Endothelial cell of umbilical vein (primary cell): ENCODE measurements around the gene CHN2. TPM values are rescaled to one million over a fixed set of nuclear protein-coding genes. Genes with fewer than 3 reads are reported as not detected.

Experiments
- BruUV-seq: library from RNA; stranded (reverse); fragments of 400-500 nt; replicated peaks from 2 replicates; lab custom pipeline; 2021; lab: Mats Ljungman, UMichigan
- CTCF ChIA-PET: fragments of 300-600, 350-600 bp; sonication (Branson Sonifier 250); formaldehyde crosslinking; loops from one replicate; lab custom pipeline; 2021; ENCODE audit warnings: antibody characterized with exemption, inconsistent platforms; lab: Charles Lee
- POLR2A ChIA-PET: fragments of 300-600, 350-600 bp; sonication (Branson Sonifier 250); formaldehyde crosslinking; loops from one replicate; lab custom pipeline; 2021; ENCODE audit warnings: antibody characterized with exemption, inconsistent platforms; lab: Charles Lee
- DNase-seq: peaks from one replicate; pipeline ENCODE4 v3.0.0-alpha.2; 2011; ENCODE audit warnings: low read depth, low spot score
- FAIRE-seq: peaks from 2 replicates; lab custom pipeline; 2011; peaks lifted over from hg19 to GRCh38; lab: Jason Lieb, UNC
- H2AFZ ChIP-seq: 2 replicates; pipeline ENCODE4 v1.6.0; 2012; ENCODE audit warnings: low read depth, low read length, control low read depth, inconsistent platforms
- H3K27ac ChIP-seq: 2 replicates; pipeline ENCODE4 v1.5.1; 2011; ENCODE audit warnings: low read depth, mild to moderate bottlenecking, control low read depth, low read length, moderate library complexity; ENCODE audit not compliant: insufficient read depth
- H3K27me3 ChIP-seq, 2 experiments: 2 replicates each; pipeline versions ENCODE4 v1.6.0 to v1.6.1; 2011; ENCODE audit warnings: low read length in 2 of 2, mixed read lengths in 1 of 2; ENCODE audit not compliant: control insufficient read depth in 2 of 2, insufficient read depth in 2 of 2
- H3K36me3 ChIP-seq, 2 experiments: 2 replicates in 1 of 2; 3 replicates in 1 of 2; pipeline ENCODE4 v1.5.1; 2011; ENCODE audit warnings: low read length in 2 of 2, mild to moderate bottlenecking in 1 of 2, moderate library complexity in 1 of 2; ENCODE audit not compliant: control insufficient read depth in 2 of 2, insufficient read depth in 2 of 2; ENCODE audit errors: extremely low read depth in 1 of 2
- H3K4me1 ChIP-seq: 3 replicates; pipeline ENCODE4 v1.5.1; 2011; ENCODE audit warnings: mild to moderate bottlenecking, low read length; ENCODE audit not compliant: control insufficient read depth, insufficient read depth; ENCODE audit errors: extremely low read depth
- H3K4me2 ChIP-seq: 2 replicates; pipeline ENCODE4 v1.6.1; 2011; ENCODE audit warnings: low read length, control low read depth, mixed read lengths; ENCODE audit not compliant: insufficient read depth
- H3K4me3 ChIP-seq, 3 experiments: fragments of 200-600 bp in 1 of 3; sonication (generic), shearing (Covaris generic) in 1 of 3; replicated peaks in 1 of 3; 2 replicates each; pipeline ENCODE4 v1.5.1; 2011 to 2016; ENCODE audit warnings: control low read depth in 3 of 3, low read length in 3 of 3, mild to moderate bottlenecking in 2 of 3, inconsistent platforms in 1 of 3, low read depth in 1 of 3, moderate library complexity in 1 of 3; ENCODE audit not compliant: insufficient read depth in 1 of 3
- H3K79me2 ChIP-seq: 2 replicates; pipeline ENCODE4 v1.6.0; 2012; ENCODE audit warnings: low read length, inconsistent platforms; ENCODE audit not compliant: control insufficient read depth, insufficient read depth
- H3K9ac ChIP-seq: replicated peaks from 2 replicates; pipeline ENCODE3; 2011; ENCODE audit warnings: low read length, control low read depth; ENCODE audit not compliant: insufficient read depth; ENCODE audit errors: extremely low read depth
- H3K9me1 ChIP-seq: replicated peaks from 3 replicates; pipeline ENCODE4 v1.6.0; 2011; ENCODE audit warnings: mild to moderate bottlenecking, low read length; ENCODE audit not compliant: control insufficient read depth, insufficient read depth; ENCODE audit errors: extremely low read depth
- H3K9me3 ChIP-seq: replicated peaks from 2 replicates; pipeline ENCODE4 v1.5.1; 2012; ENCODE audit warnings: low read length, inconsistent platforms; ENCODE audit not compliant: control insufficient read depth, insufficient read depth
- H4K20me1 ChIP-seq: replicated peaks from 2 replicates; pipeline ENCODE3; 2011; ENCODE audit warnings: mild to moderate bottlenecking, low read length; ENCODE audit not compliant: control insufficient read depth, insufficient read depth; ENCODE audit errors: extremely low read depth
- CTCF ChIP-seq, 2 donors: IDR thresholded peaks; 1 replicate in 1 of 2; 2 replicates in 1 of 2; pipeline ENCODE4 v1.5.1; 2011; ENCODE audit warnings: low read length in 2 of 2, mild to moderate bottlenecking in 2 of 2, moderate library complexity in 2 of 2, control low read depth in 1 of 2, inconsistent platforms in 1 of 2, low read depth in 1 of 2; ENCODE audit not compliant: insufficient read depth in 1 of 2; ENCODE audit errors: extremely low read depth in 1 of 2
- EZH2 ChIP-seq: IDR thresholded peaks from 2 replicates; pipeline ENCODE4 v1.6.1; 2012; ENCODE audit warnings: borderline replicate concordance, low read depth, mild to moderate bottlenecking, moderate library complexity, low read length, inconsistent platforms; ENCODE audit not compliant: severe bottlenecking
- GATA2 ChIP-seq: IDR thresholded peaks from 2 replicates; pipeline ENCODE4 v1.7.0; 2011; ENCODE audit warnings: low read depth, mild to moderate bottlenecking, moderate library complexity, mixed read lengths, low read length; ENCODE audit not compliant: insufficient read length, insufficient read depth
- MAX ChIP-seq: IDR thresholded peaks from 2 replicates; pipeline ENCODE4 v1.6.1; 2011; ENCODE audit not compliant: insufficient read depth, insufficient read length
- MYC ChIP-seq: IDR thresholded peaks from one replicate; pipeline ENCODE4 v1.6.1; 2011; ENCODE audit warnings: mild to moderate bottlenecking, low read depth, low read length
- POLR2AphosphoS5 ChIP-seq: IDR thresholded peaks from 2 replicates; pipeline ENCODE4 v1.6.1; 2012; ENCODE audit warnings: low read depth, mild to moderate bottlenecking, control low read depth, low read length, moderate library complexity; ENCODE audit not compliant: insufficient read depth
- dilution Hi-C: fragments of 300-500 bp; cut with MboI; formaldehyde crosslinking; loops from one replicate; pipeline ENCODE4 v1.15.0; 2019; ENCODE audit warnings: low sequenced_read_pairs; ENCODE audit not compliant: extremely low pct_ligation_motif_present
- intact Hi-C: fragments of 100-400 bp; cut with micrococcal nuclease; formaldehyde crosslinking; loops from one replicate; pipeline ENCODE4 v1.10.0; 2022
- polyA plus RNA-seq, 4 experiments: library from polyadenylated mRNA; depleted of rRNA in 3 of 4; stranded (reverse) in 3 of 4; unstranded in 1 of 4; fragments of >200 nt; gene quantifications; 2 replicates each; pipeline versions ENCODE4 v1.2.1 to v1.2.3, GENCODE V29; 2011 to 2012; ENCODE audit warnings: missing spikeins in 1 of 4
- total RNA-seq: library from RNA; stranded (reverse); gene quantifications from 2 replicates; pipeline ENCODE4 v1.2.3, GENCODE V29; 2021

Gene CHN2
- total and polyA plus RNA-seq, 2 donors (not counting 3 experiments of a cell fraction or from before 2014, with no cell fraction given): 1.4 to 5.0 TPM

- no peaks in the 10 kb centered on the region for H3K36me3 ChIP-seq
- no peaks in the 10 kb centered on the region for H3K9me3 ChIP-seq
- no peak overlapping the region for H3K4me3 ChIP-seq
- BruUV-seq: no TSS peak
- intact Hi-C loops (no loop called here), dilution Hi-C loops (no loop called here)
- H3K4me1 ChIP-seq: no peaks in the 10 kb centered on the region
- ChIA-PET CTCF (no interaction called here), POLR2A (no interaction called here)
- no peak overlapping the region for H3K9ac ChIP-seq
- FAIRE-seq (no peak), DNase-seq (no peak)
- H3K9me1 ChIP-seq: no peaks in the 10 kb centered on the region
- TF ChIP-seq POLR2AphosphoS5 (no peak), EZH2 (no peak), MYC (no peak), CTCF (IDR thresholded peaks at IDR 0.05; ENCODE audit: extremely low read depth in 1 of 2, insufficient read depth in 1 of 2, low read depth in 1 of 2, low read length in 2 of 2) (no peak), GATA2 (no peak), MAX (no peak)
- no peak overlapping the region for H3K4me2 ChIP-seq
- H3K27me3 ChIP-seq: peaks cover 3 to 16% of the 10 kb centered on the region in 2 experiments
- no peak overlapping the region for H3K27ac ChIP-seq
- no peaks in the 10 kb centered on the region for H4K20me1 ChIP-seq
- no peak overlapping the region for H2AFZ ChIP-seq
- no peaks in the 10 kb centered on the region for H3K79me2 ChIP-seq
These were observed 190.7 kb downstream of the CHN2 start for GRCh38 chr7:29385214-29385814.
